Kidney (tissue), 14 donors: Measurements from ENCODE around the gene ZSWIM7. TPM values are rescaled to one million over a fixed set of nuclear protein-coding genes. Genes with fewer than 3 reads are reported as not detected.
A peak's percentile ranks its signal among the peaks of the same experiment; 100 is the strongest.

ENCODE experiments used
- DNase-seq, 5 donors: peaks; one replicate each; pipeline ENCODE4 v3.0.0-alpha.2; 2013 to 2020
- FAIRE-seq: peaks from 2 replicates; lab custom pipeline; 2012; peaks lifted over from hg19 to GRCh38; lab: Jason Lieb, UNC
- H3K27ac ChIP-seq, 2 donors: one replicate each; pipeline ENCODE4 v1.7.0; 2013; ENCODE audit warnings: low read depth in 2 of 2, low read length in 2 of 2, inconsistent platforms in 1 of 2
- H3K27me3 ChIP-seq: one replicate; pipeline ENCODE4 v1.7.1; 2013; ENCODE audit warnings: low read length, inconsistent platforms; ENCODE audit not compliant: control insufficient read depth, insufficient read depth
- H3K36me3 ChIP-seq, 3 donors: one replicate each; pipeline versions ENCODE4 v1.7.0 to v1.7.1; 2013; ENCODE audit warnings: low read length in 3 of 3, control low read depth in 1 of 3, inconsistent platforms in 1 of 3; ENCODE audit not compliant: insufficient read depth in 3 of 3, control insufficient read depth in 2 of 3
- H3K4me1 ChIP-seq, 3 donors: one replicate each; pipeline versions ENCODE4 v1.7.0 to v1.7.1; 2013; ENCODE audit warnings: low read length in 3 of 3, inconsistent platforms in 1 of 3, low read depth in 1 of 3; ENCODE audit not compliant: control insufficient read depth in 2 of 3, insufficient read depth in 2 of 3
- H3K4me3 ChIP-seq, 3 donors: one replicate each; pipeline versions ENCODE4 v1.7.0 to v1.8.1; 2013; ENCODE audit warnings: low read length in 3 of 3, control low read depth in 1 of 3, inconsistent platforms in 1 of 3
- H3K9ac ChIP-seq, 3 donors: one replicate each; pipeline versions ENCODE4 v1.7.0 to v1.7.1; 2013; ENCODE audit warnings: low read length in 3 of 3, control low read depth in 1 of 3, inconsistent platforms in 1 of 3
- H3K9me3 ChIP-seq, 3 donors: one replicate each; pipeline versions ENCODE4 v1.7.0 to v1.7.1; 2013; ENCODE audit warnings: low read length in 3 of 3, control low read depth in 1 of 3, inconsistent platforms in 1 of 3; ENCODE audit not compliant: control insufficient read depth in 2 of 3, insufficient read depth in 1 of 3
- intact Hi-C: fragments of 100-400 bp; cut with DNase I; formaldehyde crosslinking; loops from one replicate; pipeline ENCODE4 v1.11.1; 2022
- polyA plus RNA-seq: library from polyadenylated mRNA; stranded (reverse); fragments of 350-450 nt; fragmentation: Illumina TruSeq; extraction: RNeasy Lipid Tissue Mini Kit (QIAGEN cat#74804); gene quantifications from one replicate; pipeline ENCODE4 v1.2.3, GENCODE V29; 2014; ENCODE audit warnings: low read depth, low replicate concordance; ENCODE audit not compliant: insufficient read depth
- total RNA-seq: library from RNA; stranded (reverse); fragmentation: NEBNext Ultra II Directional; extraction: Animal tissue kit (Norgen Biotek cat#: 25700); gene quantifications from one replicate; pipeline ENCODE4 v1.2.1, GENCODE V29; 2021
- TF ChIP-seq, protein P1 (sequence below): IDR thresholded peaks from 3 replicates; pipeline ENCODE4 v1.5.1; 2012; ENCODE audit warnings: mild to moderate bottlenecking, moderate library complexity, borderline replicate concordance; ENCODE audit not compliant: insufficient read depth; ENCODE audit errors: extremely low read depth
- donor health status: control.
- donor health status: control.
- donor health status: control.
- donor health status: control.
- donor health status: control.
- donor health status: DM: yes; HTN: yes; CAD: no.
- donor health status: Normal renal cell carcinoma (clear cell type).

The ZSWIM7 gene
- total and polyA plus RNA-seq, 2 donors from 2014 or later = 21.0 to 66.7 TPM

DNA sequence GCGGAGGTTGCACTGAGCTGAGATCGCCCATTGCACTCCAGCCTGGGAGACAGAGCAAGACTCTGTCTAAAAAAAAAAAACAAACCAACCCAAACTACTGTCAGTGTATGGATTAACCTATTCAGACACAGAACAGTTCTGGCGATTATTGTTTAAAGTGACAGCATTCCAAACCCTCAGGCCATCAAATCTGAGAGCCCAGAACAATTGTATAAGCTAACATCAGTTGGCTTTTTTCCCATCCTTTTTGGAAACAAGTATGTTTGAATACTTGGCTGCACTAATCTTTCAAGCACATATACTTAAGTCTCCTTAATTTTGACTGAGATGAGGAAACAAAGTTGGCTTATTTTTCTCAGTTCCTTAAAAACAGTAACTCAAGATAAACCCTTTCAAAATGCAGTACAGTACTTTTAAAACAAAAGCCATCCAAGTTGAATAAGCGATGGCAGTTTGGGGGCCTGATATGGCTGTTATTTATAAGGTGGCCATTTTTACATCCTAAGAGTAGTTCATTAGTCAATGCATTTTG, 1.4 kb downstream of the ZSWIM7 start:
- H3K27me3 ChIP-seq = no peaks in the 10 kb centered on the region
- H3K4me1 ChIP-seq = peaks cover 0 to 8% (median 7%) of the 10 kb centered on the region in 3 donors
- intact Hi-C loops = no loop called here
- H3K9me3 ChIP-seq = no peaks in the 10 kb centered on the region
- no peak overlapping the region for H3K9ac ChIP-seq
- H3K4me3 ChIP-seq = peak overlapping the region in 1 of 3 donors; percentile 73
- DNase-seq (no peak), FAIRE-seq (no peak)
- H3K36me3 ChIP-seq = peaks cover 0 to 10% (median 8%) of the 10 kb centered on the region in 3 donors
- no peak overlapping the region for H3K27ac ChIP-seq
- TF ChIP-seq, protein P1, sequence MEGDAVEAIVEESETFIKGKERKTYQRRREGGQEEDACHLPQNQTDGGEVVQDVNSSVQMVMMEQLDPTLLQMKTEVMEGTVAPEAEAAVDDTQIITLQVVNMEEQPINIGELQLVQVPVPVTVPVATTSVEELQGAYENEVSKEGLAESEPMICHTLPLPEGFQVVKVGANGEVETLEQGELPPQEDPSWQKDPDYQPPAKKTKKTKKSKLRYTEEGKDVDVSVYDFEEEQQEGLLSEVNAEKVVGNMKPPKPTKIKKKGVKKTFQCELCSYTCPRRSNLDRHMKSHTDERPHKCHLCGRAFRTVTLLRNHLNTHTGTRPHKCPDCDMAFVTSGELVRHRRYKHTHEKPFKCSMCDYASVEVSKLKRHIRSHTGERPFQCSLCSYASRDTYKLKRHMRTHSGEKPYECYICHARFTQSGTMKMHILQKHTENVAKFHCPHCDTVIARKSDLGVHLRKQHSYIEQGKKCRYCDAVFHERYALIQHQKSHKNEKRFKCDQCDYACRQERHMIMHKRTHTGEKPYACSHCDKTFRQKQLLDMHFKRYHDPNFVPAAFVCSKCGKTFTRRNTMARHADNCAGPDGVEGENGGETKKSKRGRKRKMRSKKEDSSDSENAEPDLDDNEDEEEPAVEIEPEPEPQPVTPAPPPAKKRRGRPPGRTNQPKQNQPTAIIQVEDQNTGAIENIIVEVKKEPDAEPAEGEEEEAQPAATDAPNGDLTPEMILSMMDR = no peak

DNA sequence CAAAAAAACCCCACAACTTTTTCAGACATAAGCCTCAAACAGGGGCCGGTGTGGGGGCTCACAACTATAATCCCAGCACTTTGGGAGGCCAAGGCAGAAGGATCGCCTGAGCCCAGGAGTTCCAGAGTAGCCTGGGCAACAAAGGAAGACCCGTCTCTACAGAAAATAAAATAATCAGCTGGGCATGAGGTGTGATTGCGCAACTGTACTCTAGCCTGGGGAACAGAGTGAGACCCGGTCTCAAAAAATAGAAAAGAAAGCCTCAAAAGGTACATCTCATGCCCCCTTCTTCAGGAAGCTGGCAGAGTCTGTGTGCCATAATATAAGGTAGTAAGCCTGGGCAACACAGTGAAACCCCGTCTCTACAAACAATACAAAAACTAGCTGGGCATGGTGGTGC, 3.2 kb downstream of the ZSWIM7 start:
- Histone ChIP-seq H3K27me3 (no peaks in the 10 kb centered on the region), H3K4me1 (peaks cover 0 to 8% (median 7%) of the 10 kb centered on the region in 3 donors), H3K4me3 (no peak overlapping the region), H3K9ac (no peak overlapping the region), H3K27ac (no peak overlapping the region), H3K36me3 (no peaks in the 10 kb centered on the region), H3K9me3 (no peaks in the 10 kb centered on the region)
- TF ChIP-seq, protein P1 = no peak
- FAIRE-seq (no peak), DNase-seq (no peak)
- intact Hi-C loops = no loop called here

DNA sequence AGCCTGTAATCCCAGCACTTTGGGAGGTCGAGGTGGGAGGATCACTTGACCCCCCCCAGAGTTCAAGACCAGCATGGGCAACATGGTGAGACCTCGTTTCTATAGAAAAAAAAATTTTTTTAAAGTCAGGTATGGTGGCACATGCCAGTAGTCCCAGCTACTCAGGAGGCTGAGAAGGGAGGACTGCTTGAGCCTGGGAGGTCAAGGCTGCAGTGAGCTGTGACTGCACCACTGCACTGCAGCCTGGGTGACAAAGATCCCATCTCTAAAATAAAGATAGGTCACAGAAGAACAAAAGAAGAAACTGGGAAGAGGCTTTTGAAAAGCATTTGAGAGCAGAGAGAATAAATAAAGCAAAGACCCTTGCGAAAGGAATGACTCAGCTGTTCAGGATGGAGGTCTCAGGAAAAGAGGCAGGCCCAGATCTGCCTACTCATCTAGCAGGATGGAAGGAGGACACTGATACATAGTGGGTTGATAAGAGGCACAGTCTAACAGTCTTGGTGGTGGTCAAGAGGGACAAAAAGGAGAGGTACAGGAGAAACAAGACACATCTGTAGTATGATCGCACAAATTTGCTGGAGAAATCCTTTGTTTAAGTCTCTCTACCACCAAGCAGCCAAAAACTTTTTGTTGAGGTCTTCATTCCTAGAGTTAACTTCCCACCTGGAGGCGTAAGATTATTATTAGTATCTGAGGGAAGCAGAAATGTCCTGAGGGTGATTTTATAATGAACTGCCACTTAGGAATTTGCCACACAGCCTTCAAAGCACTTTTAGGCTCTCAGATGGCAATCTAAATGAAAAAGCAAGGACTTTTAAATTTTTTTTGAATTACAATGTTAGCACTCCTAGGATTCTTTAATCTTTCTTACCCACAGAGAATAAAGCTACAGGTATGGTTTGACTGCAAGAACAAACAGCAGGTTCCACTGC, 17.6 kb downstream of the ZSWIM7 start:
- H3K4me1 ChIP-seq = no peaks in the 10 kb centered on the region
- TF ChIP-seq, protein P1 = no peak
- H3K36me3 ChIP-seq = peaks cover 0 to 33% (median 30%) of the 10 kb centered on the region in 3 donors
- H3K4me3 ChIP-seq = no peak overlapping the region
- H3K27ac ChIP-seq = no peak overlapping the region
- H3K27me3 ChIP-seq = no peaks in the 10 kb centered on the region
- intact Hi-C loops = no loop called here
- no peaks in the 10 kb centered on the region for H3K9me3 ChIP-seq
- no peak overlapping the region for H3K9ac ChIP-seq
- FAIRE-seq (no peak), DNase-seq (no peak)
